ENCODE results near the gene CDCA4.
A peak's percentile ranks its signal among the peaks of the same experiment; 100 is the strongest.
"Not testable (repeated sequence)": the region's sequence is repeated elsewhere in the genome, so short reads cannot be mapped to it uniquely, and the experiment has no call there.

Gene CDCA4

DNA sequence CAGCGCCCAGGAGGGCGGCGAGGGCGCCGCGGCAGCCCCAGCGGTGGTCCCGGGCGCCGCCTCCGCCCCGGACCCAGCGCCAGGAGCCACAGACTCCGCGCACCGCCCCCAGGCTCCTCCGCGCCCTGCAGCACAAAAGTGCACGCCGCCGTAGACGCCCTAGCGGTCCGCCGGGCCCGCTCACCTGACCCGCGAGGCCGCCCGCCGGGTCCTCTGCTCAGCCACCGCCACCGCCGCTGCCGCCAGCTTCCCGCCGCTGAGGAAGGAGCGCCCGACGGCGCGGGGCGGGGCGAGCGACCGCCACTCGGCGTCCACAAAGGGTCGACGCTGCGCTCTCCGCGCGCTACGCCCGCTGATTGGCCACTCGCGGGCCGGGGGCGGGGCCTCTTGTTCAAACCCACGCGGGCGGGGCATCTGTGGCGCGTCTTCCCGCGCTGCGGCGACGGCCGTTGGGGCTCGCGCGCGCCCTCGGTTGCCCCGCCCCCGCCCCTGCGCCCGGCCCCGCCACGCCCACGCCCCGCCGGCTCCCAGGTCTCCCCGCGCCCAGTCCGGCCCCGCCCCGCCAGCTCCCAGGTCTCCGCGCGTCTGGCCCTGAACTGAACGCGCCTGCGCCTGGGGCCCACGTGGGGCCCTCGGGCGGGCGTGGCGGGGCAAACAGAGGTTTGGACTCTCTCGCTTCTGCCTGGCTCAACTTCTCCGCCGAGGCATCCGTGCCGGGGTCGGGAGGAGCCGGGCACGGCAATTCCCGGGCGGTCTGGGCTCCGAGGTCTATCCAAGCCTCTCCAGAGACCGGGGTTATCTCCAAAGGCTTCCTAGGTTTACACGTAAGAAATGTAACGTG lies at the start of gene CDCA4:
TSS of gene CDCA4 (minus strand) at position 269 of the 841 bp plus-strand sequence. CDS start 9,154 bp downstream, outside the sequence.
- FAIRE-seq: no peak
- peak; percentile 75 for DNase-seq (ENCODE audit: low spot score)

DNA sequence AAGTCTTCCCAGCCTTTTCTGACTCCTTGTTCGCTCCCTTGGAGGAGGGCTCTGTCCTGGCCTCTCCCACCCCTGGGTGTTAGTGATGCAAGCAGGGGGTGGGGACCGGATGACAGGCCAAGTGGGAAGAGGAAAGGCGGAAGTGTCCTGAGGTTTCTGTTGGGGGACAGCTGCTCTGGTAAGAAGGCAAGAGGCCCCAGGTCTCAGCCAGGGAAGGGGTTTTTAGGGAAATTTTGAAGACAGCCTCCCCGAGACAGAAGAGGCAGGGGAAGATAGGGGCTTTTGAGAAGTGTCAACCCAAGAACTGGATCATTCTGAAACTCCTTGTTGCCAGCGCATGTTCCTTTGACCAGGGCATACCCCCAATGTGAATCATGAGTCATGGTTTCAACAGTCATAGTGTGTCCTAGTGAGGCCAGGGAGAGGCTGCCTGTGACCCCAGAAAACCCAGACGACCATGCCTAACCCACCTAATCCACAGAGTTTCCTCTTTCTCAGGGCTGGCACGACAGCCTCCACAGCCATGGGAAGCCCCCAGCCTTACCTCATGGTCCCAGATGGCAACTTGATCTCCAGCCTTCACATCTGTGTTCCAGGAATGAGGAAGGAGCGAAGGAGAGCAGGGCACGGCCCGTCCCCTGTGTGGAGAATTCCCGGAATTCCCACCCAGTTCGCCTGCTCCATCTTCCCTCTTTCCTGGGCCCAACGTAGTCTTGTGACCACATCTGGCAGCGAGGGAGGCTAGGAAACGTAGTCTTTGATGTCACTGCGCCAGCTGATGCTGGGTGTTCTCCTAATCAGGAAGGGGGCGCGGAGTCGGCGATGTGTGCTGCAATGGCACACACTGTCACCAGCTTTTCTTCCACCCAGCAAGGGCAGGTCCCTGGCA lies 49.2 kb upstream of the CDCA4 start:
- peak; percentile 57 for FAIRE-seq
- peak; percentile 72 for DNase-seq (ENCODE audit: low spot score)

DNA sequence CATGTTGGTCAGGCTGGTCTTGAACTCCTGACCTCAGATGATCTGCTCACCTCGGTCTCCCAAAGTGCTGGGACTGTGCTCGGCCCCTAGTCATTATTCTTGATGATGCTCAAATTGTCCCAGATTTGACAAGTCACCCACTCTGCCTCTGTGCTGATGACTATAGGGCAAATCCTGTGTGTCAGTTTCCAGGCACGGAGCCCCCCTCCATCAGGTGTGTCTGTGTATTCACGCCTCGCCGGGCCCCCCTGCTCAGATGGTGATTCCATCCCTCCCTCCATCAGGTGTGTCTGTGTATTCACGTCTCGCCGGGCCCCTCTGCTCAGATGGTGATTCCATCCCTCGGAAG lies 48.6 kb upstream of the CDCA4 start:
- FAIRE-seq (no peak), DNase-seq (ENCODE audit: low spot score) (no peak)

DNA sequence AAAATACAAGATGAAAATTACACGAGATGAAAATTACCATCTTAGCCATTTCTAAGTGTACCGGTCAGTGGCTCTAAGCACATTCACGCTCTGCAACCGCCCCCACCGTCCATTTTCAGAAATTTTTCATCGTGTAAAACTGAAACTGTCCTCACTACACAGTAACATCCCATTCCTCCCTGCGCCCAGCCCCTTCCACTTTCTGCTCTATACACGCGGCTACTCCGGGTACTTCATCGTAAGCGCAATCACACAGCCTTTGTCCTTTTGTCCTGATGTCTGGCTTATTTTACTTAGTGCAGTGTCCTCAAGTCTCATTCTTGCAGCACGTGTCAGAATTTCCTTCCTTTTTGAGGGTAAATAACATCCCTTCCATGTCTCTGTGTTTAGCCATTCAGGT lies 47.9 kb upstream of the CDCA4 start:
- no peak for DNase-seq (ENCODE audit: low spot score)
- no peak for FAIRE-seq

DNA sequence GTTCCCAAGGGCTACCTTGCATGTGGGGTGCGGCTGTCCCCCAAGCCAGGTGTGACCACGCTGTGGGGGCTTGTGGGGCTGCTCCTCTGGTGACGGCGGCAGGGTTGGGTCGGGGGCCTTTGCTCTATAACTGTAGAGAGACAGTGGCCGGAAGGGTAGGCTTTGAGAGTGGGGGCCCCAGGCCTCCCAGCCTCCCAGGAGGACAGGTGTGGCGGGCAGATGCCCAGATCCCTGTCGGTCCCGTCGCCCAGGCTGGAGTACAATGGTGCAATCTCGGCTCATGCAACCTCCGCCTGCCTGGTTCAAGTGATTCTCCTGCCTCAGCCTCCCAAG lies 47.1 kb upstream of the CDCA4 start:
- DNase-seq (ENCODE audit: low spot score) (no peak), FAIRE-seq (no peak)

DNA sequence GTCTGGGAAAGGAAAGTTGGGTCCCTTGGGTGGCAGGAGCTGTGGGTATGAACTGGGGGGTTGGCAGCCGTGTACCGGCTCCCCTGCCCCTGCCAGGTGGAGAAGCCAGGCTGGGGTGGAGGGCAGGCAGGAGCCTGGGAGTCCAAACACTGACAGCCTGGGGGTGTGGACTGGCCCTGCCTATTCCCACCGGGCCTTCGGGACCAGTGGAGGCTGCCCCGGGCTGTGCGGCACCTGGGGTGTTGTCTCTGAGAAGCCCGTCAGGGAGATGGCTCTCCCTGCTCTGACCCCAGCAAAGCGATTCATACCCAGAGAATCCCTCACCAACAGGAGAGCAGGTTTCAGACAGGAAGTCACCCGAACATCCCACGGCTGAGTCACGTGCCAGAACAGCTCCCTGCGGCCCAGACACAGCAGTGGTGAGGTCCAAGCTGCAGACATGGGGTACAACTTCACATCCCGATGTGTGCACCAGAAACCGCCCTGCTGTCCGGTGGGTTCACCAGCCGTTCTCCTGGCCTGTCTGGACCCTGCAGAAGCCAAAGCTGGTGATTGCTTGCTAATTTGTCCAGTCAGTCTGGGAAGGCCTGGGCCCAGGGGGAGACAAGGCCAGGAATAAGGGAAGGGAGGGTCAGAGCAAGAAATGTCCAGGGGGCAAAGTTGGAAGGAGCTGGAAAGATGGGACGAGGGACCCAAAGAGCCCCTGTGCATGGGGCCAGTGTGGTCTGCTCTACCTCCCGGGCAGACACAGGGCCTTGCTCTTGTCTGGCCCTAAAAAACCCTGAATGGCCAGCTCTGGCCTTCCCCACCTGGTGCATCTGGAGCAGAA lies 46.5 kb upstream of the CDCA4 start:
- DNase-seq (ENCODE audit: low spot score) (peak; percentile 36), FAIRE-seq (no peak)

DNA sequence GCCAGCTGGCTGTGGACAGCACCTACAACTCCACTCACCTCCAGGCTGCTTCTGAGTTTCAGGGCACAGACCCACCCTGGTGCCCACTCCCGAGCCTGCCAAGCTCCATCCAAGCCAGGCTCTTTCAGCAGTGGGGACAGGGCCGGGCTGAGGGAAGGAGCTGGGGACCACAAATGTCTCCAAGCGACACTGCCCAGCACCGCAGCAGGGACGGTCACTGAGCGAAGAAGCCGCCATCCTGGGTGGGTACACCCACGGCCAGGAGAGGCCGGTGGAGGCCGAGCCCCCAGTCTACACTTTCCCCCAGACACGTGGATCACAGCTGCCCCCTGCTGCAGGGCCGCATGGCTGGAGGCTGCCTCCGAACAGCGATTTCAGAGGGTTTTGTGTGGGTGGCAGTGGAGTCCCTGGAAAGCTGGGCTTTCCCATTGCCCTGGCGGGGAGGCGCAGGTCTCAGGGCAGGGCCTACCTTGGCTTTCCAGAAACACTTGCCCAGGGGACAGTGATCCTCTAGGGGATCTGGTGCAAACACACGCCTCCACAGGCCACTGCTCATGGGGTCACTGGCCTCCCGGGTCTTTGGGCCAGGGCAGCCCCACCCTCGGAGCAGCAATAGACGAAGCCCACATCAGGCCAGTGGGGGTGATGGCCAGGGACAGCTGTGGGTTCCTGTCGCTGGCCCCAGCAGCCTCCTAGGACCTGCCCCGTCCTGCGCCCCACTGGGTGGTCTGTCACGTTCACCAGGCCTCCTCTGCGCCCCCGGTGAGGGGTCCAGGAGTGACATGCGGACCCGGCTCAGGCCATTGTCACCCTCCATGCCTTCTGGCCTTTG lies 45.6 kb upstream of the CDCA4 start:
- no peak for DNase-seq (ENCODE audit: low spot score)
- no peak for FAIRE-seq

DNA sequence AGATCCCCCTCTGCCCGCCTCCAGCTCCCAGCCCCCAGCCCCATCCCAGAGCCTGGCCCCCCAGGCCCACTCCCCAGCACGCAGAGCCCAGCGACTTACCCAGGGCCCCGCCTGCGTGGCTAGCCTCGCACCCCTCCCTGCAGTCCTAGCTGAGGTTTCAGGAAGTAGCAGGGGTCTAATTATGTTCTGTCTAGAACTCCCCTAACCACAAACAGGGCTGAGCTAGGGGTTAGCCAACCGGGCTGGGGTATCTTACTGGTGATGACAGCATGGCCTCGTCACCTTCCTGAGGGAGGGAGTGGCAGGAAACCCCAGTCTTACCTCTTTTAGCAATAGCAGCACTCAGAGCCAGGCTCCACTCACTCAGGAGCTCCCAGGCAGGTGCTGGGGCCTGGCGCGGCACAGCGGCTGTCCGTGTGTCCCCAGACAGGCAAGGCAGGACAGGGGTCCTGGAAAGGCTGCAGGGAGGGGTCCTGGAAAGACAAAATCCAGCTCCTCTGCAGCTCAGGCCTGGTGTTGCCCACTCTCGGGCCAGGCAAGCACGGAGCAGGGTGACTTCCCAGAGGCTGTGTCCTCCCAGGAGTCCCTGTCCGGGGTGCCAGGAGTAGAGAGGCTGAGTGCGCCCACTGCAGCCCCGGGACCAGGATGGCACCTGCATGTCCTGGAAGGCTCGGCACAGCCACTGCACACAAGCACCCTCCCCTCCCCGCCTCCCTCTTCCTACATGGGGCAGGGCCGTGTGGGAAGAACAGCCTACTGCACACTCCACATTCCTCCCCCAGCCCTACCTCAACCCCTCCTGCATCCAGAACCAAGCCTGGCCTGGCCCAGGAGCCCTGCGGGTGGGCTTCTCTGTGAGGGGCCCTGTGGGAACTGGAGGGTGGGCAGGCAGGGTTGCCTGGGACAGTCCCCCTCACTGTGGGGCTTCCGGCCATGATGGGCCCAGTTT lies 44.7 kb upstream of the CDCA4 start, which contains the start of gene GPR132:
TSS of gene GPR132 (minus strand) at position 151 of the 949 bp plus-strand sequence. CDS start 10,010 bp downstream, outside the sequence.
- DNase-seq (ENCODE audit: low spot score): peak; percentile 78
- no peak for FAIRE-seq

DNA sequence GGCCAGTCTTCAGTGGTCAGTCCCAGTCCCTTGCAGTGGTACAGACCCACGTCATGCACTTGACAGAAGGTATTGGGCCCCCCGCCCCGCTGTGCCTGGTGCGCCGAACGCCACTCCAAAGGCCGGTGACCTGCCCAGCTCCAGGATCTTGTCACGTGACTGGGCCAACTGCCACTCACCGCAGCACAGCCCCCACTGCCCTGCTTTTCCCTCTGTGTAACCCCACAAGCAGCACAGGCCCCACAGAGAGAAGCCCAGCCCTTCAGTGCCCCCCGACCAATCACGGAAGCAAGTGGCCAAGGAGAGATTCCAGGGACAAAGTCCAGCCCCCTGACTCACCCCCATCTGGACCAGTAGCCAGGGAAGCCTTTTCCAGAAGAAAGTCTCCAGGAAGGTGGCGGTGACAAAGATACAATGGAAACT lies 43.8 kb upstream of the CDCA4 start:
- peak; percentile 8 for FAIRE-seq
- DNase-seq (ENCODE audit: low spot score): peak; percentile 76

DNA sequence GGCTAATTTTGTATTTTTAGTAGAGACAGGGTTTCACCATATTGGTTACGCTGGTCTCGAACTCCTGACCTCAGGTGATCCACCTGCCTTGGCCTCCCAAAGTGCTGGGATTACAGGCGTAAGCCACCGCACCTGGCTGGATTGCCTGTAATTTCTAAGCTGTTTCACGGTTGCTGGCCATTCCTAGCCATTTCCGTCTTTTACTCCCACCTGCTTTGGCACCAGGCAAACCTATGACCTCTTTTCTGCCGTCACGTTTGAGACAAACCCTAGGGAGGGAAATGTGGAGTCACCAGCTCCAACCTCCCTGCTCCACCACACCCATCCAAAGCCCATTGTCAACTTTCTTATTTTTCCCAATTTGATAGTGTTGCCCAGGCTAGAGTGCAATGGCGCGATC lies 43.1 kb upstream of the CDCA4 start:
- no peak for FAIRE-seq
- DNase-seq (ENCODE audit: low spot score): no peak

DNA sequence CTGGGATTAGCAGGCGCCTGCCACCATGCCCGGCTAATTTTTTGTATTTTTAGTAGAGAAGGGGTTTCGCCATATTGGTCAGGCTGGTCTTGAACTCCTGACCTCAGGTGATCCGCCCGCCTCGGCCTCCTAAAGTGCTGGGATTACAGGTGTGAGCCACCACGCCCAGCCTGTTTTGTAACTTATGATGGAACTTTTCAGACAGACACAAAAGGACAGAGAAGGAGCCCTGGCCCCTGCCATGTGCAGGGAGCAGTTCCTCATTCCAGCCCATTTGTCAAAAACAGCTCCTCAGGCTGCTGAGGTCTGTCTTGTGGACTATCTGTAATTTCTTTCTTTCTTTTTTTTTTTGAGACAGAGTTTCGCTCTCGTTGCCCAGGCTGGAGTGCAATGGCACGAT lies 42.6 kb upstream of the CDCA4 start:
- FAIRE-seq: not testable (repeated sequence)

DNA sequence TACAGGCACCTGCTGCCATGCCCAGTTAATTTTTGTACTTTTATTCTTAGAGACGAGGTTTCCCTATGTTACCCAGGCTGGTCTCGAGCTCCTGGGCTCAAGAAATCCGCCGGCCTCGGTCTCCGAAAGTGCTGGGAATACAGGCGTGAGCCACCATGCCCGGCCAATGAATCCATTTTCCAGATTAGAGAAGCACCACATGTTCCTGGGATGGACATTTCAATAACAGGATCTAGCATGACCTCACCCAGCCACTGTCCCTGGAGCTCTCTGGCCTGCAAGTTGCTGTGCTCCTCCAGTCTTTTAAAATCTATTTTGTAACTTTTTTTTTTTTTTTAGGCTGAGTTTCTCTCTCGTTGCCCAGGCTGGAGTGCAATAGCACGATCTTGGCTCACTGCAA lies 42.2 kb upstream of the CDCA4 start:
- FAIRE-seq (no peak), DNase-seq (ENCODE audit: low spot score) (no peak)

More for the DNA sequence above, 42.6 kb upstream of the CDCA4 start:
- DNase-seq (ENCODE audit: low spot score): not testable (repeated sequence)

DNA sequence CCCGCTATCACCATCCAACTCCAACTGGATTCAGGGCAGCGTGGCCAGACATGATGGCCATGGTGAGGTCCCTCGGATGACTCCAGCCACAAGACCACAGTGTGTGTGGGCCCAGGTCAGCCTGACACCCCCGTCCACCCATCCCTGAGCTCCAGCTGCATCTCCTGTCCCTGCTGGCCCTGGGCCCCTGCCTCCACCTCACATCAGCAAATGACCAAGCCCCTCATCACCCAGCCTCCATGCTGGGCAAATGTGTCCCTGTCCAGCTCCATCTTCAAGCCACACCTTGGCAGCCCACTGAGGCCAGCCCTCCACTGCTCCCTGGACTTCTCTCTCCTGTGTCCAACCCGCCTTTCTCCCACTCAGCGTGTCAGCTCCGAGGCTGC lies 41.2 kb upstream of the CDCA4 start:
- no peak for DNase-seq (ENCODE audit: low spot score)
- no peak for FAIRE-seq

DNA sequence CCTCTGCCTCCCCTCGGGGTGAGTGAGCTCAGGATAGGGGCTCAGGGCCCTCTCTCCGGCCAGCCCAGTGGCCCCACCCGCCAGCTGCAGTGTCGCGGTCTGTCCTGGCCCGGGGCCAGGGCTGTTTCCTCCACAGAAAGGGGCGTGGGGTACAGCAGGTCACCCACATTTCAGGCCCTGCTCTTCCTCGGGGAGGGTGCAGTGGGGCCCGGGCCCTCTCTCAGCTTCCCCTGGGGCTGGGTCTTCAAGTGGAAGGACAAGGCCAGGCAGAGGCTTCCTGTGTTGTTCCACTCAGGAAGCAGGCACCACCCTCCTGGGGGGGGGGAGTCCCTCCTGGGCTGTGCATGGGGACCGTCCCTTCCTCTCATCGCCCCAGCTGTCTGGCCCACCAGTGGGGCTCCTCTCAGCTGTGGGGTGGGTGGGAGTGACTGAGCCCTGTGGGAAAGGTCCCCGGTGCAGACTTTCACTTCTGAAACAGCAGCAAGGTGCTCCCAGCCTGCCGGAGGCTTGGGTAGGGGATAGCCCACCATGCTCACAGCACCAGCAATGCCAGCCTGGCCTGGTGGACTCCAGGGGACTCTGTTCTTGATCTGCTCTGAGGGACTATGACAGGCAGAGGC lies 40.7 kb upstream of the CDCA4 start:
- FAIRE-seq: no peak

DNA sequence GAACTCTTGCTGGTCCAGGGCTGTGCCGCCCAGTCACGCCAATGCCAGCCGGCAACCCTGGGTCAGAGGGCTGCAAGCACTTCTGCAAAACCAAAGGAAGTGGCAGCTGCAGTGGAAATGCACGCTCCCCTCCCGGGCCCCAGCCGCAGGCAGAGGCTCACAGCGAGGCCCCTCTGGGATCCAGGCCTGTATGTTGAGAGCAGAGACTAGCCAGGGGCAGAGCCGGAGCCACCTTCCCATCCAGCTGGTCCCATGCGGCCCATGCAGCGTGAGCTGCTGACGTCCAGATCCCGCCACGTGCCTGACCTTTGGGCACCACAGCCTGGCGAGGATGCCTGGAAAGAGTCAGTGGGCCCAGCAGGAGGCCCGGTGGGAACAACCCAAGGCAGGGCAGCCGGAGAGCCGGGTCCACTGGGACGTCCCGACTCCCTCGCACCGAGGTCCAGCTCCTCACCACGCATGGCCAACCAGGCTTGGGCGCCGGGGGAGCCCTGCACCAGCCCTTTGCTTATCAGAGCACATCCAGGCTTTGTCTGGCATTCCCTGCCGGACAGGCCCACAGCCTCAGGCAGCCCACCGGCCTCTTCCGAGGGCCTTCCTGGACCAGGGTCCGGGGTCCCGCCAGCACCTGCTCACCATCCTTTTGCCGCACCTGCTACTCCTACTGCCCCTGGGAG lies 40.0 kb upstream of the CDCA4 start:
- DNase-seq (ENCODE audit: low spot score): no peak
- FAIRE-seq: no peak

More for the DNA sequence above, 40.7 kb upstream of the CDCA4 start:
- DNase-seq (ENCODE audit: low spot score): no peak

DNA sequence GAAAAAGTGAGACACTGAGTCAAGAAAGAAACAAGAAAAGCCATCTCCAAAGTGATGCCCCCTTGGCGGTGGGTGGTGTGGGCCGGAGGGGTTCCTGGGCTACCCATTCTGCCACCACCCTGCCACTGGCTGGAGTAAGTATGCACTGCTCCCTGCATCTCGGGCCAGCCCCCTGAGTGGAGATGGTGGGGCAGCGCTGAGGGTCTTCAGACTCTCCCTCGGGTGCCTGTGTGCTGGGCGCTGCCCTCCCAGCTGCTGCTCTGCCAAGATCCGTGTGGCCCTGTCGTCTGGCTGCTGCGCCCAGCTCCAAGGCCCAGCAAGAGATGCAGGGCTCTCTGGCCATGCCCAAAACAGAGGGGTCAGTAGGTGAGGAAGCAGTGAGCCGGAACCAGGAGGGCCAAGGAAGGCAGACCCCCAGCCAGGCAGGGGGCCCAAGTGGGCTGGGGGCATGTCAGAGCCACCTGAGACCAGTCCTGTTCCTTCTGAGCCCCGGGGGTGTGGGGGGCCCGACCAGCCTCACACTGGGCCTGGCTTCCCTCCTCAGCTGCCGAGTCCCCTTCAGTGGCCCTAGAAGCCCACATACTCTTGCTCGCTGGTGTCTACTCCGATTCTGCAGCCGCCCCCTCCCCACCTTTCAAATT lies 39.2 kb upstream of the CDCA4 start:
- DNase-seq (ENCODE audit: low spot score) (no peak), FAIRE-seq (no peak)

DNA sequence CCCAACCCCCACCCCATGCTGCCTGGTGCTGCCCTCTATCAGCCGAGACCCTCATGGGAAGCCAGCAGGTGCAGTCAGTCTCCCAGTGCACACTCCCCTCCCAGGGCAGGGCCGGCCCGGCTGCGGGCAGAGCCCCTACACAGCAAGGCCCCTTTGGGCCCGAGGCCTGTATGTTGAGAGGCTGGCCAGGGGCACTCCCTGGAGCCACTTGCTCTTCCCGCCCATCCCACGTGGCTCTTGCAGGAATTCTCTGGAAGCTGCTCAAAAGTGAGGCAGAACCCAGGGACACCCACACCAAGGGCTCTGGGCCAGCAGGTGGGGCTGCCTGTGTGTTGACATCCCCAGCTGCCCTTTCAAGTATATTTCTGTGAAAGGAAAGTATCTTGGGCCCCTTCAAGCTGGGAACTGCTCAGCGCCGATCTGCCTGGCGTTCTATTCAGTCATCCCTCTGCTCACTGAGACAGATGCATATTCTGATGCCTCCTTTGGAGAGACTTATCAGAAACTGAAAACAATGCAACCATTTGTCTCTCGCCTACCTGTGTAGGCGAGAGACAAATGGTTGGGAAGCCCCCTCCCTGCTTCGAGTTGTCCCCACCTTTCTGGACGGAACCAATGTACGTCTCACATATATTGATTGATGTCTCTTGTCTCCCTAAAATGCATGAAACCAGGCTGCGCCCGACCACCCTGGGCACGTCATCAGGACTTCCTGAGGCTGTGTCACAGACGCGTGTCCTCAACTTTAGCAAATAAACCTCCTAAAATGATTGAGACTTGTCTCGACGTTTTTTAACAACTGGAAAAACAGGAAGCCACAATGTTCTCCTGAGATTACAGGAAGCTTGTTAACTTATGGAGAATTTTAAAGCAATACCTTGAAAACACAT lies 38.4 kb upstream of the CDCA4 start:
- DNase-seq (ENCODE audit: low spot score): no peak
- no peak for FAIRE-seq
